ENCODE results near the gene GOLGA1.
A peak's percentile ranks its signal among the peaks of the same experiment; 100 is the strongest.
"Not testable (repeated sequence)": the region's sequence is repeated elsewhere in the genome, so short reads cannot be mapped to it uniquely, and the experiment has no call there.

GOLGA1 gene

DNA sequence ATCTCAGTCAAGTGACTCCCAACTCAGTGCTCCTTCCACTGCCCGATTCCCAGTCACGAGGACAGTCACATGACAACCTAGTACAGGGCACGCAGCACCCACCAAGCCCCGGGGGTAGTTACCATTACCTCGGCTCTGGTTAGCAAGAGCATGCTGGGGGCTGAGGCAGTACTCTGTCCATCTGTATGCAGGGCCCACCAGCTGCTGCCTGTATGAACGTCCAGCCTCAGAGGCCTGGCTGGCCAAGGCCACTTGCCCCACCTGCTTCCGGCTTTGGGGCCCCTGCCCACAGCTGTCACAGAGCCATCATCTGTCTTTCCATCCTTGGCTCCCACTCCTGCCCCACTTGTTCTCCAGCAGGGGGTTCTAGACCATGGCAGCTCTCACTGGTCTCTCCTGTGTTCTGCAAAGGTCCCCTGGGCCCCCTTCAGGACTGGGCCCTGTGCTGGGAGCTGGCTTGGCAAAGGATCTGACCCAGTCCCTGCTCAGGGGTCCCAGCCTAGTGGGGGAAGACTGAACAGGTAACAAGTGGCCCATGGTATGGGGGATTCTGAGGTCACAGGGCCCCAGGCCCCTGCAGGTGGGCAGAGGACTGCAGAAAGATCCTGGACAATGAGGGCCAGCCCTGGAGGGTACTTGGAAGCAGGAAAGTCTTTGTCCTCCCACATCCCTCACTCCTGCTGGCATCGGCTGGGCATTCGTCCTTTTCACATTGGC is 82.4 kb downstream of the GOLGA1 start:
- H3K27me3 Mint-ChIP-seq: no peaks in the 10 kb centered on the region
- H3K27ac Mint-ChIP-seq: peak overlapping the region in 1 of 2 donors; percentile 90
- DNase-seq: no peak
- ATAC-seq: no peak
- peak overlapping the region in 1 of 2 donors; percentile 44 for H3K4me3 Mint-ChIP-seq
- H3K9me3 Mint-ChIP-seq: no peaks in the 10 kb centered on the region
- H3K4me1 Mint-ChIP-seq: peaks cover 56% of the 10 kb centered on the region

DNA sequence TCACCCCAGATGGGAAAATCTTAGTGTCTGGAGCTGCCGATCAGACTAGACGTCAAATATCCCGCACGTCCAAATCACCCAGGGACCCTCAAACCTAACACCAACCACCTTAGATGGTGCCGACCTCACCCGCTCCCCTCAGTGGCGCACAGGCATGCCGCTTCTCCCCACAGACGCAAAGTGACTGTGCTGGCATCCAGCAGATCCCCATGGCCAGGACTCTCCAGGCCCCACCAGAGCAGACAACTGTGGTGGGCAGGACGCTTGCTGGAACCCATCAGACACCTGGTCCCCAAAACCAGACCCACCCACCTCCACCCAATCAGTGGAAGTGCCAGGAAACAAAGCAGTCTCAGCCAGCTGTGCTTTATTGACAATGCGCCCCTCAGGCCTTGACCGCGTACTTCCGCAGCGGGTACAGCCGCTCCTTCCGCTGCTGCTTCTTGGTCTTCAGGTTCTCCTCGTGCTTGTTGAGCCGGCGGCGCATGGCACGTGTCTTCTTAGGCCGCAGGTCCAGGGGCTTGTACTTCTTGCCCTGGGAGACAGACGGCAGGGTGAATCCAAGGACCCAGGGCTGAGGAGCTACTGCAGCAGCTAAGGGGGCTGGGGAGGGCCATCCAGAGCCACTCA is 83.2 kb downstream of the GOLGA1 start:
- Mint-ChIP-seq H3K4me1 (peaks cover 62% of the 10 kb centered on the region), H3K9me3 (no peaks in the 10 kb centered on the region), H3K27ac (peak overlapping the region in 1 of 2 donors; percentile 77), H3K27me3 (peaks cover 4% of the 10 kb centered on the region), H3K4me3 (peak overlapping the region in 1 of 2 donors; percentile 48)
- no peak for DNase-seq
- no peak for ATAC-seq

DNA sequence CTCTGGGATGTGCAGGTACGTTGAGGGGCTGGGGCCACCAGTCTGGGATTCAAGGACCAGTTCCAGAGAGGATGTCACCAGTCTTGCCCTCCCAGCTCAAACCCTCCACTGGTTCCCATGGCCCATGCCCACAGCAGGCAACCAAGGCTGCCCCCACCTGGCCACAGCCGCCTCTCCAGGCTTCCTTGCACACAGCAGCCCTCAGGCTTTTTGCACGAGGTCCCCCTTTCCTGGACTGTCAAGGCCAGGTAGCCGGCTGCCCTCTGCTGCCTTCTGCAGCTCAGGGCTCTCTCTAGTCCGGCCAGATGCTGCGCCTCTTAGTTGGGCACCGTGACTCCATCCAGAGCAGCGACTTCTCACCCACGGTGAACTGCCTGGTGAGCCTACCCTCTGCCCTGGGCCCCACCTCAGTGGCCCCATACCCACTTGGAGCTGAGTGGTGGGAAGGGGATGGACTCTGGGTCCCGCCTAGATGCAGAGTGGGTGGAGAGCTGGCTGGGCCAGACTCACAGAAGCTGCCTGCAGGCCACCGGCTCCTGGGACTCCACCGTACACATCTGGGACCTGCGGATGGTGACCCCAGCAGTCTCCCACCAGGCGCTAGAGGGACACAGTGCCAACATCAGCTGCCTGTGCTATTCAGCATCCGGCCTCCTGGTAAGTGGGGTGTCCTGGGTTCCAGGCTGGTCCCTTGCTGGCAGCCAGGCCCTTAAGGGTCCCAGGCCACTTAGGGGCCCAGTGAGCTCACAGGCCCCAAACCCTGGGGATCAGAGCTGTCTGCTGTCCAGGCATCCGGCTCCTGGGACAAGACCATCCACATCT is 84.7 kb downstream of the GOLGA1 start:
- Mint-ChIP-seq H3K27ac (peak overlapping the region in 1 of 2 donors; percentile 89), H3K9me3 (no peaks in the 10 kb centered on the region), H3K27me3 (peaks cover 18% of the 10 kb centered on the region), H3K4me3 (no peak overlapping the region), H3K4me1 (peaks cover 59% of the 10 kb centered on the region)
- ATAC-seq (peak; percentile 16), DNase-seq (peak in 1 of 2 donors; percentile 43)

DNA sequence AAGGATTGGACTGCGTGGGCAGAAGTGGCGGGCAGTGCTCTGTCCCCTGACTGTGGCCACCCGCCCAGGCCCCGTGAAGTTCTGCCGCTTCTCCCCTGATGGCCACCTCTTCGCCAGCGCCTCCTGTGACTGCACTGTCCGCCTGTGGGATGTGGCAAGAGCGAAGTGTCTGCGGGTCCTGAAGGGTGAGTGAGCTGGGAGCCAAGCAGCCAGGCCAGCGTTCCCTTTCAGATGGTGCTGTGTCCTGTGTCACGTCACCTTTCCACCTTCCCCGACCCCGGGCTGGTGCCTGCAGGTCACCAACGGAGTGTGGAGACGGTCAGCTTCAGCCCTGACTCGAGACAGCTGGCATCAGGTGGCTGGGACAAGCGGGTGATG is 85.3 kb downstream of the GOLGA1 start:
- H3K27ac Mint-ChIP-seq: peak overlapping the region in 1 of 2 donors; percentile 23
- H3K27me3 Mint-ChIP-seq: peaks cover 24% of the 10 kb centered on the region
- no peak overlapping the region for H3K4me3 Mint-ChIP-seq

DNA sequence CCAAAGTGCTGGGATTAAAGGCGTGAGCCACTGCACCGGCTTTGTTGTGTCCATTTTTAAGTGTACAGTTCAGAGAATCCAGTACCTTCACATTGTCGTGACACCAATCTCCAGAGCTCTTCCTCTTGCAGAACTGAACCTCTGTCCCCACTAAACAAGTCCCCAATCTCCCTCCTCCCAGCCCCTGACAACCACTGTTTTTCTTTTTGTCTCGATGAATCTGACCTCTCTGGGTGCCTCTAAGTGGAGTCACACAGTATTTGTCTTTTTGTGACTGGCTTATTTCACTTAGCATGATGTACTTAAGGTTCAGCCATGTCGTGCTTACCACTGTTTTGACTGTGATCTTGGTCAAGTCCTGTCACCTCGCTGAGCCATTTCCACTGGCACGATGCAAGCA is 86.1 kb downstream of the GOLGA1 start:
- peaks cover 31% of the 10 kb centered on the region for H3K27me3 Mint-ChIP-seq
- peaks cover 50% of the 10 kb centered on the region for H3K4me1 Mint-ChIP-seq
- no peak for ATAC-seq
- H3K27ac Mint-ChIP-seq: peak overlapping the region; percentile 28 to 49
- H3K9me3 Mint-ChIP-seq: no peaks in the 10 kb centered on the region
- no peak for DNase-seq
- H3K4me3 Mint-ChIP-seq: no peak overlapping the region

More for the DNA sequence above, 85.3 kb downstream of the GOLGA1 start:
- ATAC-seq: no peak
- H3K4me1 Mint-ChIP-seq: peaks cover 58% of the 10 kb centered on the region
- DNase-seq: no peak
- H3K9me3 Mint-ChIP-seq: no peaks in the 10 kb centered on the region

DNA sequence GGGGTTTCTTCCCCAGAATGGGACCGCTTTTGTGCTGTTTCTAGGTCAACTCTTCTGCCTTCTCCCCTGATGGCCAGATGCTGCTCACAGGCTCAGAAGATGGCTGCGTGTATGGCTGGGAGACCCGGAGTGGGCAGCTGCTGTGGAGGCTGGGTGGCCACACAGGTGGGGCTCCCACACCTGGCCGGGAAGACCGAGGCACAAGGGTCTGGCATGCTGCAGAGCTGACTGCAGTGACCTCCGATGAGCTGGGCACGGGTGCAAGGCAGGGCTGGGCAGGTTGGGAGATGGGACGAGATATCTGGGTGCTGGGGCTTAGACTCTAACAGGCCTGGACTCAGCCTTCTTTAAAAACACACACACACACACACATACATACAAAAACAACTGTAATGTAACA is 86.7 kb downstream of the GOLGA1 start:
- Mint-ChIP-seq H3K4me1 (peaks cover 44% of the 10 kb centered on the region), H3K27me3 (peaks cover 35% of the 10 kb centered on the region), H3K9me3 (no peaks in the 10 kb centered on the region), H3K4me3 (no peak overlapping the region), H3K27ac (no peak overlapping the region)
- DNase-seq (no peak), ATAC-seq (no peak)

DNA sequence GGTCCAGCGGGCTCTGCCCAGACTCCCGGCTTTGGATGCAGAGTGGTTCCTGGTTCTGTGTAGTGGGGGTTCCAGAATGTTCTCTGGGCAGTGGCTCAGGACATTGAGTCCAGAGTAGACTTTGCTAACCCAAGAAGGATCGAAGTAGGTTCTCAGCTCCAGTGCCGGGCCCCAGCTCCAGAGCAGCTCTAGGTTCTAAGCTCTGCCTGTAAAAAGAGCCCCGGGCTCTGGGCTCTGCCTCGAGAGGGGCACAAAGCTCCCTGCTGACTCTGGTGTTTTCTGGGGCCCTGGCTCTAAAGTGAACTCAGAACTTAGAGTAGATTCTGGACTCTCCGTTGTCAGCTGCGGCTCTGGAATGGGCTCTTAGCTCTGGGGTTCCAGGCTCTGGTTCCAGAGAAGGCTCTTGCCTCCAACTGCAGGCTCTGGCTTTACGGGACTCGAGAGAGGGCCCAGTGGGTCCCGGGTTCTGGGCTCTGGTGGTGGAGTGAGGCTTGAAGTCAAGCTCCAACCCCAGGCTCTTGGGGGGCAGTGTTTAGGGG is 87.2 kb downstream of the GOLGA1 start:
- no peak for DNase-seq
- no peak for ATAC-seq
- H3K9me3 Mint-ChIP-seq: no peaks in the 10 kb centered on the region
- H3K27ac Mint-ChIP-seq: peak overlapping the region in 1 of 2 donors; percentile 32
- H3K4me1 Mint-ChIP-seq: peaks cover 39% of the 10 kb centered on the region
- peak overlapping the region; percentile 59 to 71 for H3K4me3 Mint-ChIP-seq
- peaks cover 39% of the 10 kb centered on the region for H3K27me3 Mint-ChIP-seq

DNA sequence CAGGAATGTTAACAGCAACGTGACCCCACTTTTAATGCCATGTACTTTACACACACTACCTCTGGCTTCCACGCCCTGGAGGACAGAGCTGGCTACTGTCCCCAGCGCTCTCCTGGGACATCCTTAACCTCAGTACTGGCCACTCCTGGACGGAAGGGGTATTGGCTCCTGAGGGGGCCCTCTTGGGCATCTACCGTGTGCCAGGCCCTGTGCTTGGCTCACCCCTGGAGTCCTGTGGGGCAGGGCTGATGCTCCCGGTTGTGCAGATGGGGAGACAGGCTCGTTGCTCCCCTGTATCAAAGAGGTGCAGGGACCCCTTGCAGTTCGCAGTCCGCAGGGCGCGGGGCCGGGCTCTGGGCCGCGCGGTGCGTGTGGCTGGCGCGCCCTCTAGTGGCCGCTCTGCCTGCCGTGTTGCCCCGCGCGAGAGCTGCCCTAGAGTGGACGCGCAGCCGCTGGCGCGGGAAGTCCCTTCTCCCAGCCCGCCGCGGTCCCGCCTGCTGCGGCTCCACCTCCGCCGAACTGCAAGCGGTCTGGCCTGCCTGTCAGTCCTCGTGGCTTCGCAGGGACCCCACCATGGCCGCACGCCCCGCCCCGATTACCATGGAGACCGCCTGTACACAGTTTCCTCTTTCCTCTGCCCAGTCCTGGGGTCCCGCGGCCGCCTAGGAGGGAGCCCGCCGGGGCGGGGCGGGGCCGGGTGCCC is 87.9 kb downstream of the GOLGA1 start, which contains the start of gene WDR38:
TSS of gene WDR38 (plus strand) at position 632 of the 703 bp plus-strand sequence. CDS start 72 bp downstream, outside the sequence.
- peak within 1 kb of the TSS; percentile 59 to 71 for H3K4me3 Mint-ChIP-seq
- peaks cover 32% of the 10 kb centered on the region for H3K4me1 Mint-ChIP-seq
- peak; percentile 87 to 89 for DNase-seq
- H3K27me3 Mint-ChIP-seq: peaks cover 45% of the 10 kb centered on the region
- ATAC-seq: peak; percentile 87
- no peaks in the 10 kb centered on the region for H3K9me3 Mint-ChIP-seq
- peak within 1 kb of the TSS in 1 of 2 donors; percentile 32 for H3K27ac Mint-ChIP-seq

DNA sequence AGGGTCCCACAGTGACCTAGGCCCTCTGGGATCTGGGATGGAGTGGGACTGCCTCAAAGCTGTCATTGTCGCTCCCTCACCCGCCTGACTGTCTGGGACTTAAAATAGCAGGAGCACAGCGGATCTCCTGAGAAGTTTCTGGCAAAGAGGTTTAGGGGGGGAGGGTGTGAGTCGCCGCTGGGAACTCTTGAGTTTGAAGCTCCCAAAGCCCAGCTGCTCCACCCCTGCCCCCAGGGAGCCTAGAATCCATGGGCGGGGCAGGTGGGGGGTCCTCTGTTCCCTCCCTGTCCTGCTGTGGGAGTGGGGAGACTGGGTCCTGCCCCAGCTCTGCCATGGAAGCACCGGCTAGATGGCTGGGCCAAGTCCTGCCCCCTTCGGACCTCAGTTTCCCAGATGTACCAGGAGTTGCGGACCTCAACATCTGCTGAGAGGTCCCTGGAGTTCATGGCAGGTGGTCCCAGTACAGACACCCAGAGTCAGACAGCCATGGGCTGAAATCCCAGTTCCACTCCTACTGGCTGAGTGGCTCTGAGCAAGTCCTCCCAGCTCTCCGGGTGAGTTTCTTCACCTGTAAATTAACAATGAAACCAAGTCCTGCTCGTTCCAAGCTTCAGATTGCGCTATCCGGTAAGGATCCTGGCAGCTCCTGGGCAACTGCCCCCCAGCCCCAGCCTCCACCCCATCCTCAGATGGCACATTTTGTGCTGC is 88.6 kb downstream of the GOLGA1 start:
- no peak for DNase-seq

DNA sequence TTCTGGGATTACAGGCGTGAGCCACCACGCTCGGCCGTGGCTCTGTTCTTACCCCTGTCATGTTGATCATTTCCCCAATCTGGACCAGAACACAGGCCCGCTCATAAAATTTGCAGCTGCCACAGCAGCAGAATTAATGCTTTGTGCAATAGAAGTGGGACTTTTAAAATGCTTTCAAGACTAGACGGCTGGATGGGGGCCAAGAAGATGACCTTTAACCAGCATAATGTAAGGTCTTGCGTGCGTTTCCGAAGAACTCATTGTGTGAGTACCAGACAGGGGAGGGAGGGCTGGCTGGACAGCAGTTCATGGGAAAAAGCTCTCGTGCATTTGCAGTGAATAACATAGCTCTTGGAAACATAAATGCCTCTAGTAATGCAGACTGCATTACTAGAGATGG is 91.1 kb downstream of the GOLGA1 start:
- no peak overlapping the region for H3K27ac Mint-ChIP-seq
- peaks cover 71% of the 10 kb centered on the region for H3K27me3 Mint-ChIP-seq
- peaks cover 18% of the 10 kb centered on the region for H3K4me1 Mint-ChIP-seq
- no peaks in the 10 kb centered on the region for H3K9me3 Mint-ChIP-seq
- DNase-seq (no peak), ATAC-seq (no peak)
- no peak overlapping the region for H3K4me3 Mint-ChIP-seq

More for the DNA sequence above, 88.6 kb downstream of the GOLGA1 start:
- Mint-ChIP-seq H3K9me3 (no peaks in the 10 kb centered on the region), H3K4me1 (peaks cover 25% of the 10 kb centered on the region), H3K27ac (no peak overlapping the region), H3K27me3 (peaks cover 52% of the 10 kb centered on the region), H3K4me3 (peak overlapping the region; percentile 59 to 71)
- no peak for ATAC-seq

DNA sequence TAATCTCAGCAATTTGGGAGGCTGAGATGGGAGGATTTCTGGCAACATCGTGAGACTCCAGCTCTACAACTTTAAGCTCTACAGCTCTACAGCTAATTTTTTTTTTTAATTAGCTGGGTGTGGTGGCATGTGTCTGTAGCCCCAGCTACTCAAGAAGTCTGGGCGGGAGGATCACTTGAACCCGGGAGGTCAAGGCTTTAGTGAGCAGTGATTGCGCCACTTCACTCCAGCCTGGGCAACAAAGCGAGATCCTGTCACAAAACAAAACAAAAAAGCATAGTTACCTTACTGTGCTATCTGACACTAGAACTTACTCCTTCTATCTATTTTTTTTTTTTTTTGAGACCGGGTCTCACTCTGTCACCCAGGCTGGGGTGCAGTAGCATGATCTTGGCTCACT is 93.9 kb downstream of the GOLGA1 start:
- Mint-ChIP-seq H3K4me3 (no peak overlapping the region), H3K27me3 (peaks cover 61% of the 10 kb centered on the region), H3K9me3 (no peaks in the 10 kb centered on the region), H3K4me1 (no peaks in the 10 kb centered on the region), H3K27ac (no peak overlapping the region)
- DNase-seq (no peak), ATAC-seq (no peak)

DNA sequence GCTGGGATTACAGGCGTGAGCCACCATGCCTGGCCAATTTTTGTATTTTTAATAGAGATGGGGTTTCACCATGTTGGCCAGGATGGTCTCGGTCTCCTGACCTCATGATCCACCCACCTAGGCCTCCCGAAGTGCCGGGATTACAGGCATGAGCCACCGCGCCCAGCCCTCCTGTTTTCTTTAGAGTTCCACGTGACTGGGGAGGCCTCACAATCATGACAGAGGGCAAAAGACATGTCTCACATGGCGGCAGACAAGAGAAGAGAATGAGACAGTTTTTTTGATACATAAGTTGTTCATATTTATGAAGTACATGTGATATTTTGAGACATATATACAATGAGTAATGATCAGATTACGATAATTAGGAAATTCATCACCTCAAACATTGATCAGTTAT is 94.4 kb downstream of the GOLGA1 start:
- DNase-seq, H3K4me3 Mint-ChIP-seq, H3K9me3 Mint-ChIP-seq, H3K27ac Mint-ChIP-seq, H3K4me1 Mint-ChIP-seq, ATAC-seq: not testable (repeated sequence)
- peaks cover 56% of the 10 kb centered on the region for H3K27me3 Mint-ChIP-seq

DNA sequence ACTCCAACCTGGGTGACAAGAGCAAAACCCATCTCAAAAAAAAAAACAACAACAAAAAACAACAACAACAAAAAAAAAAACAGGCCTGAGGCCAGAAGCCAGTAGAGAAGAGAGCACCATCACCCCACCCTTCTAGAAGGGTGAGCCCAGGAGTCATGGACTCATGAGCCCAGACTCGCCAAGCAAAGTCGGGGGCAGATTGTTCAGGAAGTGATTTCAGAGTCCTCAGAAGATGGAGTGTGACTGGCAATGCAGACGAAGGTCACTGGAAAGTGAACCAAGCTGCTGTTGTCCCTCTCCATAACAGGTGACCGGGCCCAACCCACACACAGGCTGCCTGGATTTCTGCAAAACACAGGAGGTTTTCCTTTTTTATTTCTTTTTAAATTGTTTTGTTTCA is 96.6 kb downstream of the GOLGA1 start:
- DNase-seq (no peak), ATAC-seq (no peak)
- Mint-ChIP-seq H3K27me3 (peaks cover 55% of the 10 kb centered on the region), H3K4me1 (no peaks in the 10 kb centered on the region), H3K9me3 (no peaks in the 10 kb centered on the region), H3K4me3 (no peak overlapping the region), H3K27ac (no peak overlapping the region)

DNA sequence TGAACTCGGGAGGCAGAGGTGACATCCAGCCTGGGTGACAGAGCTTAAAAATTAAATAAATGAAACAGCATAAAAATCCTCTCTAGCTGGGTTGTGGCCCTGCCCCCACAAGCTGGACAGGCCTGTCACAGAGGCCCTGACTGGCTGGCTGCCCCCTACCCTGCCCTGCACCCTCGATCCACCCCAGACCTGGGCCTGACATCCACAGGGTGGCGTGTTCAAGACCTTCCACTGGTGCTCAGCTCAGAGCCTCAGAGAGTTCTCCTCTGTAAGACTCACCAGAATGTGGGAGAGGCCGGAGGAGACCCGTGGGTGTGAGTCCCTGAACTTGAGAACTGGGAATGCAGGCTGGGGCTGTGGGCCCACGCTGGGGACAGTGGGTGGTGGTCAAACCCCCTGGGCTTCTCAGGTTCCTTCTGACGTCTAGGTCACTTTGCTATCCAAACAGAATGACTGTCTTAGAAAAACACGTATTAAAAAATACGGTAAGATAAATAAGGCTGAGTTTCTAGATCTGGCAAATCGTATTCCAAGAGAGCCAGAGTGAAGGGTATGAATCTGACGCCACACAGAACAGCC is 97.3 kb downstream of the GOLGA1 start:
- ATAC-seq (no peak), DNase-seq (no peak)
- no peaks in the 10 kb centered on the region for H3K9me3 Mint-ChIP-seq
- no peak overlapping the region for H3K27ac Mint-ChIP-seq
- no peak overlapping the region for H3K4me3 Mint-ChIP-seq
- H3K4me1 Mint-ChIP-seq: no peaks in the 10 kb centered on the region
- peaks cover 56% of the 10 kb centered on the region for H3K27me3 Mint-ChIP-seq

All from stimulated activated naive CD8-positive, alpha-beta T cell treated with anti-CD3 and anti-CD28 coated beads, Interleukin-15, amount 100 ng/mL, for 72 hours (primary cell).